GM10847 (cell line): ENCODE data around the gene SALL4.

Source experiments
- POLR2A ChIP-seq: IDR thresholded peaks from 2 replicates; pipeline ENCODE4 v1.6.1; 2011; ENCODE audit not compliant: insufficient read length; ENCODE audit errors: extremely low read depth

SALL4 gene

DNA sequence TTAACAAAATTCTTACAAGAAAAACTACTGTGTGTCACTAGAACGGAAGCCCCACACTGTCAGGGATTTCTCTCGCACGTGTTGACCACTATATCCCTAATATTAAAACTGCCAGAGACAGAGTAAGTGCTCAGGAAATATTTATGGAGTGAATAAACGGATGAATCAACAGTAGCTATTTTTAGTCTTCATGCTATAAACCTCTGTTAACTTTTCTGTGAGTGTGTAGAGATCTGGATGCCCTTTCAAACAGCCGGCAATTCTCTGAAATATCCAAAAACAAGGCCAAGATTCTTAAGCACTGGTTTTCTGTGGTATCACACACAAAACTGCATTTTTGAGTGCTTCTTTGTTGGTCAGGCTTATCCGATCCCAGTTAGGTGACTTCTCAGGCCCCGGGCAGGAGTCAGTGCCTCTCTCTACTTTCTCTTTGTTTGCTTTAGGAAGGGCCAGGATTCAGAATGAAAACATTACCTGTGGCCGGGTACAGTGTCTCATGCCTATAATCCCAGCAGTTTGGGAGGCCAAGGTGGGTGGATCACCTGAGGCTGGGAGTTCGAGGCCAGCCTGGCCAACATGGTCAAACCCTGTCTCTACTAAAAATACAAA is 49.9 kb downstream of the SALL4 start:
- TF ChIP-seq POLR2A, result no peak

DNA sequence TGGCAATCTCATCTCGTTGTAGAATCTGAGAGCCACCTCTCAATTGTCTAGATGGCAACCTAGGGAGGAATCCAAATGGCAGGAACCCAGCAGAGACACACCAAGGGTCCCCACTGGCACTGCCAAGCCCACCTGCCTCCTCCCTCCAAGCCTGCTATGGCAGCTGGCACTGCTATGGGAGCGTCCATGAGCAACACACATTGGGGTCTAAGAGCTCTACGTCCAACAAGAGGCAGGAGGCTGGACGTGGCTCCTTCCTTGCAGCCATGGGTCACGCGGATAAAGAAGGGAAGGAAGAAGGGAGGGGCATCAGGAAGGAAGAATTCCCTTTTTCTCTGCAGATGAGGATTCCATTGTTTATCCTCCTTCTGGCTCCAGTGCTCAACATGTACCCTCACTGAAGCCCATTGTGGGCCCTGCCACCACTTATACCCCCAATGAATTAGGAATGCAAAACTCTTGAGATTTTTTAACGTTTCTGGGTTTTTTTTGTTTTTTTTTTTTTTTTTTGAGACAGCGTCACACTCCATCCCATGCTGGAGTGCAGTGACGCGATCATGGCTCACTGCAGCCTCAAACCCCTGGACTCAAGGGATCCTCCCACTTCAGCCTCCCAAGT is 51.4 kb downstream of the SALL4 start:
- TF ChIP-seq POLR2A, result no peak

DNA sequence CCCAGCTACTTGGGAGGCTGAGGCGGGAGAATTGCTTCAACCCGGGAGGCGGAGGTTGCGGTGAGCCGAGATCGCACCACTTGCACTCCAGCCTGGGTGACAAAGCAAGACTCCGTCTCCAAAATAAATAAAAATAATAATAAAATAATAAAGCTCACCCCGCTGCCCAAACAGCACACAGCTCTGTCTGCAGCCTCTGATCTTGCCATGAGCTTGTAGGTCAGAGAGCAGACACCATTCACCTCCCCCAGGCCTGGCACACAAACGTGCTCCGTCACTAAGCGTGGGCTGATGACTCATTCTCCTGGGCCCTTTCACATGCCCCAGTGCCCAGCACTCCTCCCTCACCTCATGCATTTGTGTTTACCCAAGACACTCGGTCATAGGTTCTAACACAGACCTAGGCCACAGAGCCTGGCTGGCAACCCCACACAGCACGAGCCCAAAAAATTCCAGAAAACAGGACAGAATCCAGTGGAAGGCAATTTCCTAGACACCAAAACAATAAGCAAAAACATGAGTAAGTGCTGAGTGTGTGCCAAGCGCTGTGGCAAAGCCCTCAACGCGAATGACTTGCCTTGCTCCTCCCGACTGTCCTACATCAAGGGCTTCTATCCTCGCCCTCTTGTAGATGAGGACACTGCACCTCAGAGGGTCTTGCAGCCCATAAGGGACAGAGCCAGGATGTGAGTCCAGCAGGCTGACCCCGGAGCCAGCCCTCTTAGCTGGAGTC is 52.1 kb downstream of the SALL4 start:
- no peak for TF ChIP-seq POLR2A

DNA sequence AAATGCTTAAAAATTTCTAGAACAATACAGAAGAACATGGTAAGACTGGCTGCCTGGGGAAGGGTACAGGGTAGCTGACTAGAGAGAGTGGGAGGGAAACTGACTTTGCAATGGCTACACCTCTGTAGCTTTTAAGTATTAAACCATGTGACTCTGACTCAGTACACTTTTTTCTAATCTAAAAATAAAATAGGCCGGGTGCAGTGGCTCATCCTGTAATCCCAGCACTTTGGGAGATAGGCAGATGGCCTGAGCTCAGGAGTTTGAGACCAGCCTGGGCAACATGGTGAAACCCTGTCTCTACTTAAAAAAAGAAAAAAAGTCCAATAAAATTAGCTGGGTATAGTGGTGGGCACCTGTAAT is 52.7 kb downstream of the SALL4 start:
- no peak for TF ChIP-seq POLR2A

DNA sequence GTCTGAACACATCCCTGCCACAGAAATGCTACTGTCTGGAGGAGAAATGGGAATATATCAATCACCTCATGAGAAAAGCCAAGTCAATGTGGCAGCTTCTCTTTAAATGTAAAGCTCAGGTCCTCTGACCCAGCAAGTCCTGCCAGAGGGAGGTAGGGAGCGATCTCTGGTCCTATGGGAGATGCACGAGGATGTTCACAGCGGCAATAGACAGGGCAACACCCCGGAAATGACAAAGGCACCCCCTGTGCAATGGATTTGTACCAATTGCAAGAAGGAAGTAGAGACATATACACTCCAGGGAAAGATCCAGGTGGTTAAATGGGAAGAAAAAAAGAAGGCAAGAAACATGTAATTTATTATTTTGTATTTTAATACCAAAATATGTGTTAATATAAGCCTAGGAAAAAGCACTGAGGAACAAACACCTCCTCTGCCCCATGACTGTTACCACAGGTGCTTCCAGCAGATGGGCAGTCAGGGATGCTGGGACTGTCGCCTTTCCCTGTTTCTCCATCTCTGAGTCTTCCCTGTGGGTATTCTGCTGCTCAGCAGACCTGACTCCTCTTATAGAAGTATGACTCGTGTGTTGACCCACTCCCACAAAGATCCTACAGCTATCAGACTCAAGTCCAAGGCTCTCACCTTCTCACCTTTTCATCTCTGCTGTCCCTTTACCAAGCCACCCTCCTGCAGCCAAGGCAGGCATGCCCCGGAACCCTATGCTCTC is 55.0 kb downstream of the SALL4 start:
- no peak for TF ChIP-seq POLR2A

DNA sequence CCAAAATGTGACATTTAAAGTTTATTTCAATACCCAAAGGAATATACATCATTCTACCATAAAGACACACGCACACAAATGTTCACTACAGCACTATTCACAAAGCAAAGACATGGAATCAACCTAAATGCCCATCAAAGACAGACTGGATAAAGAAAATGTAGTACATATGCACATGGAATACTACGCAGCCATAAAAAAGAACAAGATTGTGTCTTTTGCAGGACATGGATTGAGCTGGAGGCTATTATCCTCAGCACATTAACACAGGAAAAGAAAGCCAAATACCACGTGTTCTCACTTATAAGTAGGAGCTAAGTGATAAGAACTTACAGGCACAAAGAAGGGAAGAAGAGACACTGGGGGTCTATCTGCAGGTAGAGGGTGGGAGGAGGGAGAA is 56.5 kb downstream of the SALL4 start:
- TF ChIP-seq POLR2A, result no peak

DNA sequence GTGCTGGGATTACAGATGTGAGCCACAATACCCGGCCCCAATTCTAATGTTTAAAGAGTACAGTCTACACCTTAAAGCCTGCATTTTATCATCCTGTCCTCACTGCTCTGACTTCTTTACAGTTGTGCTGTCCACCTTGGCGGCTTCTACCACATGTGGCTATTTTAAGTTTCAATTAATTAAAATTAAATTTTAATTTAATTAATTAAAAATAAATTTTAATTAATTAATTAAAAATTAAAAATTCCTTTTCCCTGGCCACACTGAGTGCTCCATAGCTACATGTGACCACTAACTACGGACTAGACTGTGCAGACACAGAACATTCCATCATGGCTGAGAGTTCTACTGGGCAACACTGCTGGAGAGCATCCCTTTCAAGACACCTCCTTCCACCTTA is 61.5 kb downstream of the SALL4 start:
- no peak for TF ChIP-seq POLR2A

DNA sequence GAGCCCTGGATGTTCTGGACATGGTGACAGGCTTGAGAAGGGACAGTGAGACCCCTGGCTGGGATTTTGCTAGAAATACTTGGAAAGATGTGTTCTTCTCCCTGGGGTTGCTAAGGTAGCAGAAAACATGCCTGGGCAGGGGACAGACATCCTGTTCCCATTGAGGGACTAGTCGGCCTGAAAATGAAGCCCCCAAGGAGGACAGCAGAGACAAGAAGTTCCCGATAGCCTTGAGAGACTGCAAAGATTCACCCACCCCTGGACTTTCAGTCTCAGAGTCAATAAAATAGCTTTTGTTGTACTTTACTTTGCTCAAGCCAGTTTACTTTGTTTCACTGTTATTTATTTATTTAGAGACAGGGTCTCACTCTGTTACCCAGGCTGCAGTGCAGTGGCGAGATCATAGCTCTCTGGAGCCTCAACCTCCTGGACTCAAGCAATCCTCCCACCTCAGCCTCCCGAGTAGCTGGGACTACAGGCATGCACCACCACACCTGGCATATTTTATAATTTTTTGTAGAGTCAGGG is 62.5 kb downstream of the SALL4 start:
- no peak for TF ChIP-seq POLR2A

DNA sequence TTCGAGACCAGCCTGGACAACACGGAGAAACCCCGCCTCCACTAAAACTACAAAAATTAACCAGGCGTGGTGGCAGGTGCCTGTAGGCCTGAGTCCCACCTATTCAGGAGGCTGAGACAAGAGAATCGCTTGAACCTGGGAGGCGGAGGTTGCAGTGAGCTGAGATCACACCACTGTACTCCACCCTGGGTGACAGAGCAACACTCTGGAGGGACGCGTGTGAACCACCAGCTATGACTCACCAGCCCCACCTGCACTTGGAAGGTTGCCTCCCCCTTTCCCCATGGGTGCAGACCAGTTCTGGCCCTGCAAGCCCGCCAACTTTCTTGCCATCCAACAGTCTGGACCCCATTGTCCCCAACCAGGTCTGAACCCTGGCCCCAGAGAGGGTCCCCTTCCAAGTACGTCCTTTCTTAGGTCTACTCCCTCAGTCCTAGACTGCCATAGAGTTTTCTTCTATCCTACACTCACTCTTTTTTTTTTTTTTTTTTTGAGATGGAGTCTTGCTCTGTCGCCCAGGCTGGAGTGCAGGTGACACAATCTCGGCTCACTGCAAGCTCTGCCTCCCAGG is 63.4 kb downstream of the SALL4 start:
- TF ChIP-seq POLR2A, result no peak

DNA sequence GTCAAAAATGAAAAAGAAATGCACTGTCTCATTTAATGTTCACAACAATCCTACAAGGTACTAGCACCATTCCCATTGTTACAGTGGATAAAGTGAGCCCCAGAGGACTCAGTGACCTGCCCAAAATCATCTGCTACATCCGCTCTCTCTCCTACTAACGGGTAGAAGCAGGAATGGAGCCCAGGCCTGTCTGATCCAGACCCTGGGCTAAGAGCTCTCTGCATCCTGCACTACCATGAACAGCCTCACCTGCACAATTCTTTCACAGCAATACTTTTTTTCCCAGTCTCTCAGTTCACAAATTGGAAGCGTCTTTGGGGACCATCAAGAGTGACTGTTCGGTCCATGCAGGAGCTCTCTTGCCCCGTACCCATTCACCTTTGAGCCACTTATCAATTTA is 65.4 kb downstream of the SALL4 start:
- TF ChIP-seq POLR2A, result no peak

DNA sequence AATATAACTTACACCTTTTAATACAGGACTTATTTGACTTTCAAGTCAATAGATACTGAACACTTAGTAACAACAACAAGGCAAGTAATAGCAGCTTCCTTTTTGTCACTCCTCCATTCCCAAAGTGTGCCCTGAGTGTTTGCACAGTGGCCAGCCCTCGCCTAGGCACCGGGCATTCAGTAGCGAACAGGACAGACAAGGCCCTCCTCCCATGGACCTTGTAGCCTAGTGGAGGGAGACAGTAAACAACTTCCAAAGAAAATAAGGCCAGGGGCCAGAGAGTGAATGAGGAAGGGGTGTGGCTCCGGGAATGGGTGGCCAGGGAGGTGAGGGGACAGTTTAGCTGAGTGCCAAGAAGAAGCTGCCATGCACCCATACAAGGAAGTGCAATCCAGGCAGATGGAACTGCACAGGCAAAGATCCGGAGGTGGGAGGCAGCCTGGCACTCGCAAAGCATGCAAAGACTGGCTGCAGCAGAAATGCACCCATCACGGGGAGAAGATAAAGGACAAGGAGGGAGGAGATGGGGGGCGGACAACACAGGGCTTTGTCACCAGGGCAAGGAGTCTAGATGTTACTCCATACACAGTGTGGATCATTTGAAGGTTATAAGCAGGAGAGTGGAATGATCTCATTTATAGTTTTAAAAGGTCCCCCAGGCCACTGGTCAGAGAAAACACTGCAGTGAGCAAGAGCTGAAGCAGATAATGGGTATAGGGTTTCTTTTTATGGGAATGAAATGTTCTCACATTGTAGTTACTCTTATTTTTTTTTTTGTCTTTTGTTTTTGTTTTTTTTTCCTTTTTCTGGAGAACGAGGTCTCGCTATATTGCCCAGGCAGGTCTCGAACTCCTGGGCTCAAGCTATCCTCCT is 66.4 kb downstream of the SALL4 start:
- TF ChIP-seq POLR2A, result no peak

DNA sequence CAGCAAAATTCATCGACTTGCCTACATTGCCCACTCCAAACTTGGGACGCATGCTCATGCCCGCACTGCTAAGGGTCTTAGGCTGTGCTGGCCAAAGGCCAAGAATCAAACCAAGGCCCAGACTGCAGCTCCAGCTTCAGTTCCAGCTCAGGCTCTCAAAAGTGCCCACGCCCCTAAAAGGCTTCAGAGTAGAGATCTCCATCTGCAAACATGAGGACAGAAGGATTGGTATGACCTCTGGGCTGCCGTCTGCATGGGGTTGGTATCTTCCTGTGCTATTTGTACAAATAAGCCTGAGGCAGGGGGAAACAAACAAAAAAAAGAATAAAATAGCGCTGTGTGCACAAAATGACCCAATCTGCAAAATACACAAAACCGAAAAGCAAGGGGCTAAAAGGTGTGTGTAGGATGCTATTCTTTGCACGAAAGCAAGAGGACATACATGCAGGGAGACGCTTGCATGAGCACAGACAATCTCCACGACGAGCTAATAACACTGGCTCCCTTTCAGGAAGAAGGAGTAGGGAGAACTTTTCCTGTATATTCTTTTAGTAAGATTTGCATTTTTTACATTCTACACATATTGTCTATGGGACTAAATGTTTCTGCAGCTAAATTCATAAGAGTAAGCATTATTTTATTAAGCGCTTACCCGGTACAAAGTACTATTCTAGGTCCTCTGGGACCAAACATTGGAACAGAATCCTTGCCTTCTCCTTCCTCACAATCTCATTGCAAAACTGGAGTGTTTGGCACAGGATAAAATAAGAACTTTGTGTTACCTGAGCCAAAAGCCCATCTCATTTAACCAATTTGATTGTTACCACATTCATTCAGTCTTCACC is 67.2 kb downstream of the SALL4 start:
- no peak for TF ChIP-seq POLR2A

DNA sequence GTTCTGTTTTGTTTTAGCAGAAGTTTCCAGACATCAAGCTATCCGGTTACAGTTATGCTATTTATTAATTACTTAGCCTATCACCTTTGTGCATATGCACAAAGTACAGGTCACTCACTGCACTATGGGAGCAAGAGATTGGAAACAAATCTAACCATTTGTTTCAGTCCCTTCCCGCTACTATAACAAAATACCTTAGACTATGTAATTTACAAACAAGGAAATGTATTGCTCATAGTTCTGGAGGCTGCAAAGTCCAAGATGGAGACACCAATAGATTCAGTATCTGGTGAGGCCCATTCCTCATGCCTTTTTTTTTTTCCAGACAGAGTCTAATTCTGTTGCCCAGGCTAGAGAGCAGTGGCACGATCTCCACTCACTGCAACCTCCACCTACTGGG is 69.3 kb downstream of the SALL4 start:
- TF ChIP-seq POLR2A, result no peak
